SH-SY5Y (cell line): Measurements from ENCODE around the gene CSN1S1.

Experiments used
- GATA2 ChIP-seq: IDR thresholded peaks from 2 replicates; pipeline ENCODE4 v1.6.1; 2011; ENCODE audit warnings: mild to moderate bottlenecking, low read depth, low read length
- GATA3 ChIP-seq: IDR thresholded peaks from 2 replicates; pipeline ENCODE4 v1.6.1; 2011; ENCODE audit warnings: low read depth, mild to moderate bottlenecking, low read length, moderate library complexity

DNA sequence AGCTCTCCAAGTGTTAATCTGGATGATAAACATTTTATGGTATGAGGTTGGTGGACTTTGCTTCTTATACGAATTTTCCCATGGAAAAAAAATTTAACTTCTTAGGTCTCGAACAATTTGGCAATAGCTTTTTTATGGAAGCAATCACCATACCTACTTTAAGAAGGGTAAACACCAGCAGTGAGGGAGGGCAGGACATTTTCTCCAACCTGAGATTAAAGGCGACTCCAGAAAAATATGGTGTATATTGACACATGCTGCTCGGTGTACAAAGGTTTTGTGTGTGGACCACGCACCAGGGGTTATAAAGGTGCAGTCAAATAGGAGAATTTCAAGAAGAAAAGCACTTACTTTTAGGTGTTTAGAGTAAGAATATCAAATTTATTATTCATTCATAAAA, 36.7 kb upstream of the CSN1S1 start:
- TF ChIP-seq GATA2 (no peak), GATA3 (no peak)
